HCT116 (cell line): Measurements from ENCODE around the gene HBG1. TPM values are rescaled to one million over a fixed set of nuclear protein-coding genes. Genes with fewer than 3 reads are reported as not detected.

ENCODE experiments used
- ATAC-seq: fragments of 200-7000 bp; cut with Tn5 transposase; 2 replicates; pipeline ENCODE4 v1.9.1; 2020; ENCODE audit warnings: mild to moderate bottlenecking, moderate library complexity
- BruUV-seq: library from RNA; stranded (reverse); fragments of 400-500 nt; replicated peaks from 2 replicates; lab custom pipeline; 2021; lab: Mats Ljungman, UMichigan
- CTCF ChIA-PET: fragments of 300-600 bp; sonication (Branson Sonifier 250); formaldehyde crosslinking; loops from one replicate; lab custom pipeline; 2021; ENCODE audit warnings: antibody characterized with exemption; lab: Charles Lee
- POLR2A ChIA-PET: fragments of 300-600, 350-600 bp; sonication (Branson Sonifier 250); formaldehyde crosslinking; loops from one replicate; lab custom pipeline; 2021; ENCODE audit warnings: antibody characterized with exemption; lab: Charles Lee
- RAD21 ChIA-PET, 2 experiments: fragments of 300-600 bp; sonication (Branson Sonifier 250); formaldehyde crosslinking; loops; one replicate each; lab custom pipeline; 2023; ENCODE audit warnings: low total read pairs in 2 of 2; ENCODE audit not compliant: uncharacterized antibody in 2 of 2, unreplicated experiment in 2 of 2, low non-redundant PET in 1 of 2; lab: Charles Lee
- DNase-seq: peaks from one replicate; pipeline ENCODE4 v3.0.0-alpha.2; 2010; ENCODE audit warnings: low read depth, low spot score
- H2AFZ ChIP-seq: fragments of 200-600 bp; shearing (Covaris generic), sonication (generic); 2 replicates; pipeline ENCODE4 v1.6.1; 2017; ENCODE audit warnings: low read depth, mixed run types, mixed read lengths, antibody characterized with exemption, low read length; ENCODE audit not compliant: poor library complexity, severe bottlenecking
- H3K27ac ChIP-seq: 2 replicates; pipeline ENCODE4 v1.5.1; 2012; ENCODE audit warnings: low read depth, low read length
- H3K27me3 ChIP-seq: fragments of 200-600 bp; sonication (generic); 2 replicates; pipeline ENCODE4 v1.6.1; 2016; ENCODE audit warnings: mixed run types, low read length, mixed read lengths; ENCODE audit not compliant: insufficient read depth
- H3K36me3 ChIP-seq, 2 experiments: fragments of 200-500 bp in 1 of 2; fragments of 200-600 bp in 1 of 2; sonication (Bioruptor generic) in 1 of 2; sonication (generic) in 1 of 2; 2 replicates each; pipeline versions ENCODE4 v1.5.1 to v1.6.1; 2014 to 2016; ENCODE audit warnings: low read length in 2 of 2, inconsistent platforms in 1 of 2, mixed read lengths in 1 of 2, mixed run types in 1 of 2; ENCODE audit not compliant: insufficient read depth in 2 of 2, control insufficient read depth in 1 of 2
- H3K4me1 ChIP-seq, 2 experiments: fragments of 200-600 bp in 1 of 2; sonication (generic) in 1 of 2; 2 replicates each; pipeline versions ENCODE4 v1.5.1 to v1.6.1; 2012 to 2017; ENCODE audit warnings: low read length in 2 of 2, inconsistent platforms in 1 of 2, mild to moderate bottlenecking in 1 of 2, mixed read lengths in 1 of 2, mixed run types in 1 of 2, moderate library complexity in 1 of 2; ENCODE audit not compliant: insufficient read depth in 2 of 2, control insufficient read depth in 1 of 2
- H3K4me2 ChIP-seq: fragments of 200-600 bp; sonication (generic); 2 replicates; pipeline ENCODE4 v1.6.1; 2017; ENCODE audit warnings: mixed run types, low read length, mixed read lengths
- H3K4me3 ChIP-seq, 2 experiments: fragments of 200-600 bp in 1 of 2; sonication (generic) in 1 of 2; replicated peaks in 1 of 2; 2 replicates each; pipeline ENCODE4 v1.5.1; 2011 to 2016; ENCODE audit warnings: low read length in 2 of 2, control low read depth in 1 of 2, low read depth in 1 of 2, mild to moderate bottlenecking in 1 of 2, mixed read lengths in 1 of 2, mixed run types in 1 of 2
- H3K79me2 ChIP-seq: fragments of 200-600 bp; sonication (generic); 2 replicates; pipeline ENCODE4 v1.6.1; 2017; ENCODE audit warnings: mild to moderate bottlenecking, mixed run types, low read length, moderate library complexity, mixed read lengths; ENCODE audit not compliant: insufficient read depth
- H3K9ac ChIP-seq: fragments of 200-600 bp; sonication (generic); 2 replicates; pipeline ENCODE4 v1.6.1; 2016; ENCODE audit warnings: low read length, mixed read lengths
- H3K9me2 ChIP-seq: fragments of 200-600 bp; sonication (generic), shearing (Covaris generic); 2 replicates; pipeline ENCODE4 v1.6.1; 2017; ENCODE audit warnings: mixed run types, mild to moderate bottlenecking, moderate library complexity; ENCODE audit not compliant: insufficient read depth
- H3K9me3 ChIP-seq, 2 experiments: fragments of 200-500 bp in 1 of 2; fragments of 200-600 bp in 1 of 2; sonication (Bioruptor generic) in 1 of 2; sonication (generic) in 1 of 2; 2 replicates each; pipeline ENCODE4 v1.6.1; 2014 to 2017; ENCODE audit warnings: low read length in 2 of 2, mixed read lengths in 2 of 2, inconsistent platforms in 1 of 2, low read depth in 1 of 2, mild to moderate bottlenecking in 1 of 2, mixed run types in 1 of 2, moderate library complexity in 1 of 2; ENCODE audit not compliant: control insufficient read depth in 1 of 2, insufficient read depth in 1 of 2
- H4K20me1 ChIP-seq: fragments of 200-600 bp; sonication (generic), shearing (Covaris generic); 2 replicates; pipeline ENCODE4 v1.6.1; 2017; ENCODE audit warnings: mixed run types, mild to moderate bottlenecking, moderate library complexity; ENCODE audit not compliant: insufficient read depth
- CBX3 ChIP-seq: IDR thresholded peaks from 2 replicates; pipeline ENCODE4 v1.6.1; 2012; ENCODE audit warnings: low read depth
- CEBPB ChIP-seq: IDR thresholded peaks from 2 replicates; pipeline ENCODE4 v1.6.1; 2012; ENCODE audit warnings: low read depth
- ELF1 ChIP-seq: IDR thresholded peaks from 2 replicates; pipeline ENCODE4 v1.6.1; 2012; ENCODE audit warnings: low read depth, borderline replicate concordance
- EZH2phosphoT487 ChIP-seq: fragments of 200-600 bp; IDR thresholded peaks from 2 replicates; pipeline ENCODE4 v1.6.1; 2018; ENCODE audit warnings: antibody characterized with exemption, borderline replicate concordance
- JUND ChIP-seq: IDR thresholded peaks from 2 replicates; pipeline ENCODE4 v1.6.1; 2012
- POLR2A ChIP-seq: IDR thresholded peaks from 2 replicates; pipeline ENCODE4 v1.7.0; 2011; ENCODE audit warnings: borderline replicate concordance; ENCODE audit not compliant: insufficient read depth, insufficient read length; ENCODE audit errors: extremely low read depth
- RAD21 ChIP-seq: IDR thresholded peaks from 2 replicates; pipeline ENCODE4 v1.6.1; 2012; ENCODE audit warnings: low read depth, mild to moderate bottlenecking
- SP1 ChIP-seq: IDR thresholded peaks from 2 replicates; pipeline ENCODE4 v1.6.1; 2012; ENCODE audit warnings: low read depth
- SRF ChIP-seq: IDR thresholded peaks from 2 replicates; pipeline ENCODE4 v1.6.1; 2012; ENCODE audit warnings: low read depth
- YY1 ChIP-seq: IDR thresholded peaks from 2 replicates; pipeline ENCODE4 v1.6.1; 2011; ENCODE audit warnings: low read length, low read depth, moderate library complexity, mild to moderate bottlenecking; ENCODE audit not compliant: insufficient replicate concordance; ENCODE audit errors: extremely low read depth
- ZFX ChIP-seq: fragments of 450-650 bp; IDR thresholded peaks from 2 replicates; pipeline ENCODE4 v1.6.1; 2017
- ZNF274 ChIP-seq: fragments of 200-500 bp; sonication (Bioruptor generic); IDR thresholded peaks from 2 replicates; pipeline ENCODE4 v1.6.1; 2014; ENCODE audit warnings: mild to moderate bottlenecking, low read depth, low read length, inconsistent platforms
- intact Hi-C: fragments of 100-400 bp; cut with micrococcal nuclease; formaldehyde crosslinking; loops from 2 replicates; pipeline ENCODE4 v1.10.0; 2022
- total RNA-seq: library from RNA; stranded (reverse); gene quantifications from one replicate; pipeline ENCODE4 v1.2.1, GENCODE V29; 2021; ENCODE audit not compliant: unreplicated experiment
- TF ChIP-seq, protein P1 (sequence below): IDR thresholded peaks from 2 replicates; pipeline ENCODE4 v1.6.1; 2012; ENCODE audit warnings: low read depth
- TF ChIP-seq, protein P2 (sequence below), 3 experiments: fragments of 200-600 bp in 1 of 3; sonication (generic) in 1 of 3; IDR thresholded peaks in 2 of 3; conservative IDR thresholded peaks in 1 of 3; 2 replicates each; pipeline ENCODE4 v1.5.1; 2012 to 2017; ENCODE audit warnings: low read depth in 2 of 3, low read length in 2 of 3, antibody characterized with exemption in 1 of 3, borderline replicate concordance in 1 of 3, control low read depth in 1 of 3, mild to moderate bottlenecking in 1 of 3, mixed read lengths in 1 of 3, mixed run types in 1 of 3, moderate library complexity in 1 of 3; ENCODE audit not compliant: insufficient read depth in 1 of 3
- TF ChIP-seq, protein P3 (sequence below): IDR thresholded peaks from 2 replicates; pipeline ENCODE4 v1.6.1; 2012
- TF ChIP-seq, protein P4 (sequence below): IDR thresholded peaks from 2 replicates; pipeline ENCODE4 v1.6.1; 2012

Gene HBG1
- total RNA-seq, 1 experiment from 2014 or later: 3.6 TPM

DNA sequence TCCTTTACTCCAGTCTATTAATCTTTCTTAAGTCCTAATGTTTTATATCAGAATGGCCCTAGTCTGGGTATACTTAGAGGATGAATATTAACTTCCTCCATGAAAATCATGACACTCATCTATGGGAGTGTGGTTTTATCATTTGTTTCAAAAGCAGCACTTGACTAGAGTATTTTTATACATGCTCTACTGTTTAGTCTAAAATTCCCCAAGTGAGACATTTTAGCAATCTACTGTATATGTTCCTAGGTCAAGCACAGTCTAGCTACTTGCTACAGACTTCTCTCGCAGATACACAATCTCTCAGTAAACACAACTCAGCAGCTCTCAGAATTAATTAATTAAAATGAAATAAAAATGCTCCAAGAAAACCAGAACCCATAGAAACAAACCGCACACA, 19.9 kb downstream of the HBG1 start:
- Histone ChIP-seq H3K9me2 (no peaks in the 10 kb centered on the region), H3K27me3 (peaks cover 8% of the 10 kb centered on the region), H3K4me3 (no peak overlapping the region), H3K27ac (no peak overlapping the region), H3K79me2 (no peaks in the 10 kb centered on the region), H2AFZ (no peak overlapping the region), H4K20me1 (no peaks in the 10 kb centered on the region), H3K9ac (no peak overlapping the region), H3K4me2 (no peak overlapping the region), H3K4me1 (no peaks in the 10 kb centered on the region), H3K9me3 (no peaks in the 10 kb centered on the region), H3K36me3 (no peaks in the 10 kb centered on the region)
- DNase-seq (no peak), ATAC-seq (no peak)
- POLR2A ChIA-PET: no interaction called here
- intact Hi-C loops: no loop called here
- RAD21 ChIA-PET: no interaction called here
- CTCF ChIA-PET: no interaction called here
- BruUV-seq: no TSS peak
- TF ChIP-seq SP1: no peak
- TF ChIP-seq POLR2A: no peak
- no peak for TF ChIP-seq YY1
- no peak for TF ChIP-seq ELF1
- TF ChIP-seq CEBPB: no peak

DNA sequence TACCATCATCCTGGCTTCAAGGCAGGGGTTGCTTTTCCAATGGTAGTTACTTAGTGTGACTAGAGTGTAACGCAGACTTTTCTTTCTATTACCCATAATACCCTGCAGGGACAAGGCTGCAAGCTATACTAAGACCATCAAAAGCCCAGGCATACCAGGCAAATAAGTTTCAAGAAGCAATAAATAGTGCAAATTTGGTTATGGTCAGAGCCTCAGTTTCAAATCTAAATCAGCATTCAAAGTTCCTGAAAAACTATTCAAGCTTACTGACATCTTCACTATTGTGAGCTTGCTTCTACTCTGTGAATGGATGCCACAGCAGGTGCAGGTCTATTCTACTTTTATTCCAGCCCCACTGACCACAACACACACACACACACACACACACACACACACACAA, 20.3 kb downstream of the HBG1 start:
- Histone ChIP-seq H2AFZ (no peak overlapping the region), H4K20me1 (no peaks in the 10 kb centered on the region), H3K79me2 (no peaks in the 10 kb centered on the region), H3K4me1 (no peaks in the 10 kb centered on the region), H3K4me3 (no peak overlapping the region), H3K9me3 (no peaks in the 10 kb centered on the region), H3K9ac (no peak overlapping the region), H3K27ac (no peak overlapping the region), H3K9me2 (no peaks in the 10 kb centered on the region), H3K27me3 (peaks cover 4% of the 10 kb centered on the region; the same call in 1 of the 2 replicates), H3K36me3 (no peaks in the 10 kb centered on the region), H3K4me2 (no peak overlapping the region)
- no peak for DNase-seq
- CTCF ChIA-PET: no interaction called here
- intact Hi-C loops: no loop called here
- RAD21 ChIA-PET: no interaction called here
- no peak for ATAC-seq
- no TSS peak for BruUV-seq
- POLR2A ChIA-PET: no interaction called here
- TF ChIP-seq ELF1 (no peak), RAD21 (no peak), CBX3 (no peak), SRF (no peak), POLR2A (no peak), JUND (no peak), SP1 (no peak), ZNF274 (no peak), EZH2phosphoT487 (no peak), ZFX (no peak)
- TF ChIP-seq, protein P1, sequence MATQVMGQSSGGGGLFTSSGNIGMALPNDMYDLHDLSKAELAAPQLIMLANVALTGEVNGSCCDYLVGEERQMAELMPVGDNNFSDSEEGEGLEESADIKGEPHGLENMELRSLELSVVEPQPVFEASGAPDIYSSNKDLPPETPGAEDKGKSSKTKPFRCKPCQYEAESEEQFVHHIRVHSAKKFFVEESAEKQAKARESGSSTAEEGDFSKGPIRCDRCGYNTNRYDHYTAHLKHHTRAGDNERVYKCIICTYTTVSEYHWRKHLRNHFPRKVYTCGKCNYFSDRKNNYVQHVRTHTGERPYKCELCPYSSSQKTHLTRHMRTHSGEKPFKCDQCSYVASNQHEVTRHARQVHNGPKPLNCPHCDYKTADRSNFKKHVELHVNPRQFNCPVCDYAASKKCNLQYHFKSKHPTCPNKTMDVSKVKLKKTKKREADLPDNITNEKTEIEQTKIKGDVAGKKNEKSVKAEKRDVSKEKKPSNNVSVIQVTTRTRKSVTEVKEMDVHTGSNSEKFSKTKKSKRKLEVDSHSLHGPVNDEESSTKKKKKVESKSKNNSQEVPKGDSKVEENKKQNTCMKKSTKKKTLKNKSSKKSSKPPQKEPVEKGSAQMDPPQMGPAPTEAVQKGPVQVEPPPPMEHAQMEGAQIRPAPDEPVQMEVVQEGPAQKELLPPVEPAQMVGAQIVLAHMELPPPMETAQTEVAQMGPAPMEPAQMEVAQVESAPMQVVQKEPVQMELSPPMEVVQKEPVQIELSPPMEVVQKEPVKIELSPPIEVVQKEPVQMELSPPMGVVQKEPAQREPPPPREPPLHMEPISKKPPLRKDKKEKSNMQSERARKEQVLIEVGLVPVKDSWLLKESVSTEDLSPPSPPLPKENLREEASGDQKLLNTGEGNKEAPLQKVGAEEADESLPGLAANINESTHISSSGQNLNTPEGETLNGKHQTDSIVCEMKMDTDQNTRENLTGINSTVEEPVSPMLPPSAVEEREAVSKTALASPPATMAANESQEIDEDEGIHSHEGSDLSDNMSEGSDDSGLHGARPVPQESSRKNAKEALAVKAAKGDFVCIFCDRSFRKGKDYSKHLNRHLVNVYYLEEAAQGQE: no peak
- TF ChIP-seq, protein P2, sequence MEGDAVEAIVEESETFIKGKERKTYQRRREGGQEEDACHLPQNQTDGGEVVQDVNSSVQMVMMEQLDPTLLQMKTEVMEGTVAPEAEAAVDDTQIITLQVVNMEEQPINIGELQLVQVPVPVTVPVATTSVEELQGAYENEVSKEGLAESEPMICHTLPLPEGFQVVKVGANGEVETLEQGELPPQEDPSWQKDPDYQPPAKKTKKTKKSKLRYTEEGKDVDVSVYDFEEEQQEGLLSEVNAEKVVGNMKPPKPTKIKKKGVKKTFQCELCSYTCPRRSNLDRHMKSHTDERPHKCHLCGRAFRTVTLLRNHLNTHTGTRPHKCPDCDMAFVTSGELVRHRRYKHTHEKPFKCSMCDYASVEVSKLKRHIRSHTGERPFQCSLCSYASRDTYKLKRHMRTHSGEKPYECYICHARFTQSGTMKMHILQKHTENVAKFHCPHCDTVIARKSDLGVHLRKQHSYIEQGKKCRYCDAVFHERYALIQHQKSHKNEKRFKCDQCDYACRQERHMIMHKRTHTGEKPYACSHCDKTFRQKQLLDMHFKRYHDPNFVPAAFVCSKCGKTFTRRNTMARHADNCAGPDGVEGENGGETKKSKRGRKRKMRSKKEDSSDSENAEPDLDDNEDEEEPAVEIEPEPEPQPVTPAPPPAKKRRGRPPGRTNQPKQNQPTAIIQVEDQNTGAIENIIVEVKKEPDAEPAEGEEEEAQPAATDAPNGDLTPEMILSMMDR (IDR thresholded peaks at IDR 0.05 in 2 of 3, conservative IDR thresholded peaks at IDR 0.05 in 1 of 3; ENCODE audit: borderline replicate concordance in 1 of 3, insufficient read depth in 1 of 3, low read depth in 2 of 3, low read length in 2 of 3): no peak
- TF ChIP-seq, protein P3, sequence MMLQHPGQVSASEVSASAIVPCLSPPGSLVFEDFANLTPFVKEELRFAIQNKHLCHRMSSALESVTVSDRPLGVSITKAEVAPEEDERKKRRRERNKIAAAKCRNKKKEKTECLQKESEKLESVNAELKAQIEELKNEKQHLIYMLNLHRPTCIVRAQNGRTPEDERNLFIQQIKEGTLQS: no peak
- TF ChIP-seq, protein P4, sequence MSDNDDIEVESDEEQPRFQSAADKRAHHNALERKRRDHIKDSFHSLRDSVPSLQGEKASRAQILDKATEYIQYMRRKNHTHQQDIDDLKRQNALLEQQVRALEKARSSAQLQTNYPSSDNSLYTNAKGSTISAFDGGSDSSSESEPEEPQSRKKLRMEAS: no peak
